ENCODE results near the gene ZNF584.

ZNF584 gene

DNA sequence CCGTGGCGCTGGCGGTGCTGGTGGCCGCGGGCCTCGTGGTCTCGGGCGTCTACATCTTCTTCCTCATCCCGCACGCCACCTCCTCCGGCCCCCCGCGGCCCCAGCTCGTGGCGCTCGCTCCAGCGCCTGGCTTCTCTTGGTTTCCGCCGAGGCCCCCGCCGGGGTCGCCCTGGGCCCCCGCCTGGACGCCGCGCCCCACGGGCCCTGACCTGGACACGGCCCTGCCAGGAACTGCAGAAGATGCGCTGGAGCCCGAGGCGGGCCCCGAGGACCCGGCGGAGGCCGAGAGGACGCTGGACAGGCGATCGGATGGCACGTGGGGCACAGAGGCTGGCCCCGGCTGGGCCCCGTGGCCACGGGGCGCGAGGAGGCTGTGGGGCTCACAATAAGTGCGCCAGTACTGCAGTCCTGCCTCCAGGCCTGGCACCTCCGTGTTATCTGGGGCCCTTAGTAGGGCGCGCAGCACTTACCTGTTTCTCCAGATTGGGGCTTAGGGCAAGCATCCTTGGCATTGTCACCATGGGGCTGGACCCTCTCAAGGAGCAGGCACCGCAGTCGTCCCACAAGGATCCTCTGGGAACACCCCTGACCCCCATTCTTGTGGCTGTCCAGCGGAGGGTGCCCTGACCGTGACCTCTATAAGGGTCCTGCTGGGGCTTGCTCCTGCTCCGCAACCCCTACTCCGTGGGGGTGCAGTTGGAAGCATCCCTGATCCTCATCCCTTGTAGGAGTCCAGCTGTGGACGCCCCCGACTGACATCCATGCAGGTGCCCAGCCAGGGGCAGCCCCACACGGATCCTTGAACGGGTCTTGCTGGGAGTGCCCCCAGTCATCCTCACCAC lies 11.5 kb upstream of the ZNF584 start:
- Histone ChIP-seq H4K20me1 (ENCODE audit: insufficient read depth, low read length) (peaks cover 33% of the 10 kb centered on the region), H3K4me3 (ENCODE audit: low read depth in 1 of 2, low read length in 2 of 2) (no peak overlapping the region), H3K79me2 (ENCODE audit: insufficient read depth, low read length) (peaks cover 9% of the 10 kb centered on the region; the same call in 1 of the 2 replicates), H3K27ac (ENCODE audit: low read length) (no peak overlapping the region), H3K4me2 (ENCODE audit: insufficient read depth, low read length) (no peak overlapping the region), H2AFZ (ENCODE audit: low read depth, low read length) (no peak overlapping the region), H3K9ac (ENCODE audit: low read depth, low read length) (no peak overlapping the region), H3K36me3 (ENCODE audit: insufficient read depth, low read length) (peaks cover 40% of the 10 kb centered on the region), H3K9me3 (ENCODE audit: insufficient read depth, low read length, severe bottlenecking) (no peaks in the 10 kb centered on the region), H3K27me3 (ENCODE audit: insufficient read depth, low read length, poor library complexity) (no peaks in the 10 kb centered on the region), H3K4me1 (ENCODE audit: insufficient read depth, low read length) (peaks cover 12% of the 10 kb centered on the region)
- DNase-seq (no peak), ATAC-seq (ENCODE audit: insufficient read depth, low read depth) (no peak)
- TF ChIP-seq EZH2 (IDR thresholded peaks at IDR 0.05; ENCODE audit: borderline replicate concordance, low read depth, low read length, severe bottlenecking): no peak
- TF ChIP-seq, protein P1, sequence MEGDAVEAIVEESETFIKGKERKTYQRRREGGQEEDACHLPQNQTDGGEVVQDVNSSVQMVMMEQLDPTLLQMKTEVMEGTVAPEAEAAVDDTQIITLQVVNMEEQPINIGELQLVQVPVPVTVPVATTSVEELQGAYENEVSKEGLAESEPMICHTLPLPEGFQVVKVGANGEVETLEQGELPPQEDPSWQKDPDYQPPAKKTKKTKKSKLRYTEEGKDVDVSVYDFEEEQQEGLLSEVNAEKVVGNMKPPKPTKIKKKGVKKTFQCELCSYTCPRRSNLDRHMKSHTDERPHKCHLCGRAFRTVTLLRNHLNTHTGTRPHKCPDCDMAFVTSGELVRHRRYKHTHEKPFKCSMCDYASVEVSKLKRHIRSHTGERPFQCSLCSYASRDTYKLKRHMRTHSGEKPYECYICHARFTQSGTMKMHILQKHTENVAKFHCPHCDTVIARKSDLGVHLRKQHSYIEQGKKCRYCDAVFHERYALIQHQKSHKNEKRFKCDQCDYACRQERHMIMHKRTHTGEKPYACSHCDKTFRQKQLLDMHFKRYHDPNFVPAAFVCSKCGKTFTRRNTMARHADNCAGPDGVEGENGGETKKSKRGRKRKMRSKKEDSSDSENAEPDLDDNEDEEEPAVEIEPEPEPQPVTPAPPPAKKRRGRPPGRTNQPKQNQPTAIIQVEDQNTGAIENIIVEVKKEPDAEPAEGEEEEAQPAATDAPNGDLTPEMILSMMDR (IDR thresholded peaks at IDR 0.05; ENCODE audit: borderline replicate concordance, extremely low read depth, low read length, poor library complexity, severe bottlenecking): no peak

DNA sequence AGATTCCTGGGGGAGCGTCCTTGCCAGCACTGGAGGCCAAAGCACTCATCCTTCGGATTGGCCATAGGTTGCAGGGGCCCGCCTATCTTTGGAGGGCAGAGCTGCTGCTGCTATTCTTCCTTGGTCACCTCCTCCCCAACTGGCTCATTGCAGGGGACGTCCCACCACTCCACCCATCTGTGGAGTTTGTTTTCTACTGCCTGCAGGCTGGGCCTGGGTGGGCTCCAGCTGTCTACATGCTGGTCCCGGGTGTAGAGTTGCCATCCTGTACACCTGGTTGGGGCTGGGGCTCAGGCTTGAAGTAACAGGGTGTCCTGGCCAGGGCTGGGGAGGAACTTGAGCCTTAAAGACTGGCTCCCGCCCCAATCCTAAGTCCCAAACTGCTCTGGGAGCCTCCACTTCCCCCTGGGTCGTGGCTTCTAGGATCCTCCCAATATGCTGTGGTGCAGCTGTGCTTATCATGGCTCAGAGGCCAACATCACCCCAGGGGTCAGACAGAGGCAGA lies 10.9 kb upstream of the ZNF584 start:
- DNase-seq (peak; percentile 16), ATAC-seq (ENCODE audit: insufficient read depth, low read depth) (no peak)
- Histone ChIP-seq H3K4me3 (ENCODE audit: low read depth in 1 of 2, low read length in 2 of 2) (no peak overlapping the region), H2AFZ (ENCODE audit: low read depth, low read length) (no peak overlapping the region), H3K9me3 (ENCODE audit: insufficient read depth, low read length, severe bottlenecking) (no peaks in the 10 kb centered on the region), H3K27ac (ENCODE audit: low read length) (no peak overlapping the region), H3K79me2 (ENCODE audit: insufficient read depth, low read length) (peaks cover 8% of the 10 kb centered on the region; the same call in 1 of the 2 replicates), H3K4me1 (ENCODE audit: insufficient read depth, low read length) (peaks cover 19% of the 10 kb centered on the region), H3K27me3 (ENCODE audit: insufficient read depth, low read length, poor library complexity) (no peaks in the 10 kb centered on the region), H3K36me3 (ENCODE audit: insufficient read depth, low read length) (peaks cover 34% of the 10 kb centered on the region), H4K20me1 (ENCODE audit: insufficient read depth, low read length) (peaks cover 30% of the 10 kb centered on the region), H3K4me2 (ENCODE audit: insufficient read depth, low read length) (no peak overlapping the region), H3K9ac (ENCODE audit: low read depth, low read length) (no peak overlapping the region)
- TF ChIP-seq EZH2 (IDR thresholded peaks at IDR 0.05; ENCODE audit: borderline replicate concordance, low read depth, low read length, severe bottlenecking): no peak
- TF ChIP-seq, protein P1 (IDR thresholded peaks at IDR 0.05; ENCODE audit: borderline replicate concordance, extremely low read depth, low read length, poor library complexity, severe bottlenecking): no peak

GRCh38 chr19:58398087-58398486 lies 10.4 kb upstream of the ZNF584 start:
- ATAC-seq (ENCODE audit: insufficient read depth, low read depth) (no peak), DNase-seq (no peak)
- H3K4me1 ChIP-seq (ENCODE audit: insufficient read depth, low read length): peaks cover 22% of the 10 kb centered on the region
- no peak overlapping the region for H3K27ac ChIP-seq (ENCODE audit: low read length)
- no peak overlapping the region for H3K4me3 ChIP-seq (ENCODE audit: low read depth in 1 of 2, low read length in 2 of 2)
- H3K4me2 ChIP-seq (ENCODE audit: insufficient read depth, low read length): no peak overlapping the region
- peaks cover 3% of the 10 kb centered on the region; the same call in 1 of the 2 replicates for H3K79me2 ChIP-seq (ENCODE audit: insufficient read depth, low read length)
- TF ChIP-seq, protein P1 (IDR thresholded peaks at IDR 0.05; ENCODE audit: borderline replicate concordance, extremely low read depth, low read length, poor library complexity, severe bottlenecking): no peak
- TF ChIP-seq EZH2 (IDR thresholded peaks at IDR 0.05; ENCODE audit: borderline replicate concordance, low read depth, low read length, severe bottlenecking): no peak
- H2AFZ ChIP-seq (ENCODE audit: low read depth, low read length): no peak overlapping the region
- H3K27me3 ChIP-seq (ENCODE audit: insufficient read depth, low read length, poor library complexity): no peaks in the 10 kb centered on the region
- H3K36me3 ChIP-seq (ENCODE audit: insufficient read depth, low read length): peaks cover 28% of the 10 kb centered on the region
- H3K9ac ChIP-seq (ENCODE audit: low read depth, low read length): no peak overlapping the region
- peaks cover 24% of the 10 kb centered on the region for H4K20me1 ChIP-seq (ENCODE audit: insufficient read depth, low read length)
- H3K9me3 ChIP-seq (ENCODE audit: insufficient read depth, low read length, severe bottlenecking): no peaks in the 10 kb centered on the region

Data from DND-41 (cell line).